HL-60 (cell line): ENCODE results near the gene BCAT1.

ENCODE experiments used
- CTCF ChIP-seq: IDR thresholded peaks from one replicate; pipeline ENCODE4 v1.5.1; 2011; ENCODE audit warnings: low read length, control low read depth, inconsistent platforms; ENCODE audit not compliant: insufficient read depth
- POLR2AphosphoS5 ChIP-seq: IDR thresholded peaks from 2 replicates; pipeline ENCODE4 v1.6.1; 2012; ENCODE audit warnings: low read depth
- TF ChIP-seq, protein P1 (sequence below): IDR thresholded peaks from 2 replicates; pipeline ENCODE4 v1.6.1; 2012; ENCODE audit warnings: low read depth; ENCODE audit not compliant: insufficient replicate concordance

GRCh38 chr12:24952389-24952788, 3.5 kb upstream of the BCAT1 start:
- TF ChIP-seq CTCF (no peak), POLR2AphosphoS5 (no peak)
- TF ChIP-seq, protein P1, sequence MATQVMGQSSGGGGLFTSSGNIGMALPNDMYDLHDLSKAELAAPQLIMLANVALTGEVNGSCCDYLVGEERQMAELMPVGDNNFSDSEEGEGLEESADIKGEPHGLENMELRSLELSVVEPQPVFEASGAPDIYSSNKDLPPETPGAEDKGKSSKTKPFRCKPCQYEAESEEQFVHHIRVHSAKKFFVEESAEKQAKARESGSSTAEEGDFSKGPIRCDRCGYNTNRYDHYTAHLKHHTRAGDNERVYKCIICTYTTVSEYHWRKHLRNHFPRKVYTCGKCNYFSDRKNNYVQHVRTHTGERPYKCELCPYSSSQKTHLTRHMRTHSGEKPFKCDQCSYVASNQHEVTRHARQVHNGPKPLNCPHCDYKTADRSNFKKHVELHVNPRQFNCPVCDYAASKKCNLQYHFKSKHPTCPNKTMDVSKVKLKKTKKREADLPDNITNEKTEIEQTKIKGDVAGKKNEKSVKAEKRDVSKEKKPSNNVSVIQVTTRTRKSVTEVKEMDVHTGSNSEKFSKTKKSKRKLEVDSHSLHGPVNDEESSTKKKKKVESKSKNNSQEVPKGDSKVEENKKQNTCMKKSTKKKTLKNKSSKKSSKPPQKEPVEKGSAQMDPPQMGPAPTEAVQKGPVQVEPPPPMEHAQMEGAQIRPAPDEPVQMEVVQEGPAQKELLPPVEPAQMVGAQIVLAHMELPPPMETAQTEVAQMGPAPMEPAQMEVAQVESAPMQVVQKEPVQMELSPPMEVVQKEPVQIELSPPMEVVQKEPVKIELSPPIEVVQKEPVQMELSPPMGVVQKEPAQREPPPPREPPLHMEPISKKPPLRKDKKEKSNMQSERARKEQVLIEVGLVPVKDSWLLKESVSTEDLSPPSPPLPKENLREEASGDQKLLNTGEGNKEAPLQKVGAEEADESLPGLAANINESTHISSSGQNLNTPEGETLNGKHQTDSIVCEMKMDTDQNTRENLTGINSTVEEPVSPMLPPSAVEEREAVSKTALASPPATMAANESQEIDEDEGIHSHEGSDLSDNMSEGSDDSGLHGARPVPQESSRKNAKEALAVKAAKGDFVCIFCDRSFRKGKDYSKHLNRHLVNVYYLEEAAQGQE: no peak
